ENCODE data around the gene SH2B2.

SH2B2 gene

DNA sequence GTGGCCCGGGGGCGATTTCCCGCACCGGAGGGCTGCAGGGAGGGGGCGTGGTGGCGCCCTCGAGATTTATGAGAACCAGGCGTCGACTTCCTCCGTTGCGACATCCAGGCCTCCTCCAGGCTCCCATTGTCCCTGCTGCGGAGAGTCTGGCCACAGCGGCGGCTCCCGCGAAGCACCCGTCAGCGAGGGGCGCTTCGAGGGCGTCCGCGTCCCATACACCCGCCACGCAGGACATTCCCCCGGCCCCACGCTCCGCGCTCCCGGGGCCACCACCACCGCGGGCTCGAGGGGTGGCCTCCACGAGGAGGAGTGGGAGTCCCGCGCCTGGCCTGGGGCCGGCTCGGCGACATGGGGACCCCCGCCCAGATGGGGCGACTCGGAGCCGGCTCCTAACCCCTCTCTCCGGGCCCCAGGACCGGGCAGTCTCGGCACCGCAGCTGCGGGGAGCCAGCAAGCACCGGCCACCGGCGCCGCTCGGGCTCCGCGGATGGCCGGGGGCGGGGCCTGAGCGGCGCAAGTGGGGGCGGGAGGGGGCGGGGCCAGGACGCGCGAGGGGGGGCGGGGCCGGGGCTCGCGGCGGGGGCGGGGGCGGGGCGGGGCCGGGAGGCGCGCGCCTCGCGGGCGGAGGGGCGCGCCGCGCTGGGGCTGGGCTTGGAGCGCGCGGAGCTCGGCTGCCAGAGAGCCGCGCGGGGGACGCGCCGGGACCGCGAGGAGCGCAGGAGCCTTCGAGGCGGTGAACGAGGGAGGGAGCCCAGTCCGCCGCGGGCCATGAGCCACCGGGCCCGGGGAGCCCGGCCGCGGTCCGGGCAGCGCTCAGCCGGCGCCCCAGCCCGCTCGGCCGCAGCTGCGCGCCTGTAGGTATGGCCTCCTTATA lies at the start of gene SH2B2:
Gene SH2B2 (plus strand): TSS at position 632 of the 874 bp plus-strand sequence. CDS start 13,683 bp downstream, outside the sequence.
- DNase-seq = no peak

- DNase-seq = no peak
These were observed 47.4 kb upstream of the SH2B2 start for GRCh38 chr7:102239206-102239820.

DNA sequence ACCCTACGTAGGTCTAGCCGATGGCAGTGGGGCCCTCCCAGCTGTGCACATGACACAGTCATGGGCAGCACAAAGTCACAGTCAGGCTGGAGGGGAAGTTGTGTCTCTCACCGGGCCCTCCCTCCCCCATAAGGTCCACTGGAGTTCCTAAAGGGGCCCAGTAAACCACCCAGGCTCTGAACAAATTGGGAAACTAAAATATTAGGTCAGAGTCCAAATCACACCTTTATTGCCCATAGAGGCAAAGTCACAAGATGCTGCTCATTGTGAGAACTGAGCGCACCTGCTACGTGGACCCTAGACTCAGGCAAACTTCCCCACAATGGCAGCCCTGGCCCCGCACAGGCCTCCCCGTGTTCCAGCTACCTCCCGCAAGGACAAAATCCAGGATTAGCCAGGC lies 45.2 kb upstream of the SH2B2 start:
- no peak for DNase-seq

DNA sequence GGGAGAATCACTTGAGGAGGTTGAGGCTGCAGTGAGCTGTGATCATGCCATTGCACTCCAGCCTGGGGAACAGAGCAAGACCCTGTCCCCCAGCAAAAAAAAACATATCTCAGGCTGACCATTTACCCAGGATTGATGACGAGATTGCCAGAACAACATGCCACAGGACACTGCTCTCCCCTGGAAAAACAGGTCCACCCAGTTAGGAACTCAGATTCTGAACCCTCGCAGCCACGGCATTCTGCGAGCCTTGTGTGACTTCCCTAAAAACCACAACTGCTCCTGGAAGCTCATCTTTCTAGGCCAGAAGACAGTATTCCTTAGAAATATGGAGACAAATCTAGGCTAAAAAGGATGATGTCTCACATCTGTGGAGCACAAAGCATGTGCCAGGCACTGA lies 42.1 kb upstream of the SH2B2 start:
- DNase-seq = no peak

GRCh38 chr7:102248081-102248455 lies 38.6 kb upstream of the SH2B2 start:
- no peak for DNase-seq

DNA sequence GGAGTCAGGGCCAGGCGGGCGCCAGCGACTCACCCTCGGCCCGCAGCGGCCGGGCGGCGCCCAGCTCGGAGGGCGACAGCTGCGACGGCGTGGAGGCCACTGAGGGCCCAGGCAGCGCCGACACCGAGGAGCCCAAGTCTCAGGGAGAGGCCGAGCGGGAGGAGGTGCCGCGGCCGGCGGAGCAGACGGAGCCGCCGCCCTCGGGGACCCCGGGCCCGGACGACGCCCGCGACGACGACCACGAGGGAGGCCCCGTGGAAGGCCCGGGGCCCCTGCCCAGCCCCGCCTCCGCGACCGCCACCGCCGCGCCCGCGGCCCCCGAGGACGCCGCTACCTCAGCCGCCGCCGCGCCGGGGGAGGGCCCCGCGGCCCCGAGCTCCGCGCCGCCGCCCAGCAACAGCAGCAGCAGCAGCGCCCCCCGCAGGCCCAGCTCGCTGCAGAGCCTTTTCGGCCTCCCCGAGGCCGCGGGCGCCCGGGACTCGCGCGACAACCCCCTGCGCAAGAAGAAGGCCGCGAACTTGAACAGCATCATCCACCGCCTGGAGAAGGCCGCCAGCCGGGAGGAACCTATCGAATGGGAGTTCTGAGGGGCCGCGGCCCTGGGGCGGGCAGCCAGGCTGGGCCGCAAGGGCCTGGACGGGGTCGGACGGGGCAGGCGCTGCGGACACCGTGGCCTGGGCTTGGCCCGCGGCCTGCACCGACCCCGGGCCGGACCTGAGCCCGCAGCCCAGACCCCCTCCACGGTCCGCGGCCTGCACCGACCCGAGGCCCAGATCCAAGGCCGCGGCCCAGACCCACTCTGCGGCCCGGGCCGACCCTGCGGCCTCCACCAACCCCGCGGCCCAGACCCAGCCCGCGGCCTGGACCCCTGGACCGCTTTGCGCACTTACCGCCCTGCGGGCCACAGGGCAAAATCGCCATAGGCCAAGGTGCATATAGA lies 37.9 kb upstream of the SH2B2 start:
- no peak for DNase-seq

- DNase-seq = no peak
These were observed 34.9 kb upstream of the SH2B2 start for GRCh38 chr7:102251531-102252365.

DNA sequence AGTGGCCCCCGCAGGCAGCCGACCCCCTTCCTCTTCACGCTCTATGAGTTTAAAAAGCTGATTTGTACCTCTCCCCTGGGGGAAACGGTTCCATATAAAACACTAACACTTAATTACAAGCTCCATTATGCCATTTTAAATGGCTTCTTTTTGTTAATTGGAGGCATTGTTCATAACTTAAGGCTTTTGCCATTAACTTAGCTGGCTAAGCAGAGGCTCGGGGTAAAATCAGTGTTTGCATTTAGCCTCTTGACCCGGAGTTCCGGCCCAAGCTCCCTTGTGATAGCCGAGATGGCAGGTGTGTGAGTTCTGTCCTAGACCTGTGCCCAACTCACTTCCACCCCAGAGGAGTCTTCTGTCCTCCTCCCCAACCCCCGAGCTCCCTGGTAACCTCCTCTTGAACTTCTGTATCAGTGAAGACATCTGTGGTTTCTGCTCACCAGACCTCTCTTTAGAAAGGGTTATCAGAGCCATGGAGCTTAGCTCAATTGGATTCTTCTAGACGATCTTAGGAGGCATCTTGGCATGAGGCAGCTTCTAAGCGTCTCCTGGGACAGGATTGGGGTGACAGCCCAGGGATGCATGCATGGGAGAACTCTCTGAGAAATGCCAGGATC lies 34.2 kb upstream of the SH2B2 start:
- no peak for DNase-seq

DNA sequence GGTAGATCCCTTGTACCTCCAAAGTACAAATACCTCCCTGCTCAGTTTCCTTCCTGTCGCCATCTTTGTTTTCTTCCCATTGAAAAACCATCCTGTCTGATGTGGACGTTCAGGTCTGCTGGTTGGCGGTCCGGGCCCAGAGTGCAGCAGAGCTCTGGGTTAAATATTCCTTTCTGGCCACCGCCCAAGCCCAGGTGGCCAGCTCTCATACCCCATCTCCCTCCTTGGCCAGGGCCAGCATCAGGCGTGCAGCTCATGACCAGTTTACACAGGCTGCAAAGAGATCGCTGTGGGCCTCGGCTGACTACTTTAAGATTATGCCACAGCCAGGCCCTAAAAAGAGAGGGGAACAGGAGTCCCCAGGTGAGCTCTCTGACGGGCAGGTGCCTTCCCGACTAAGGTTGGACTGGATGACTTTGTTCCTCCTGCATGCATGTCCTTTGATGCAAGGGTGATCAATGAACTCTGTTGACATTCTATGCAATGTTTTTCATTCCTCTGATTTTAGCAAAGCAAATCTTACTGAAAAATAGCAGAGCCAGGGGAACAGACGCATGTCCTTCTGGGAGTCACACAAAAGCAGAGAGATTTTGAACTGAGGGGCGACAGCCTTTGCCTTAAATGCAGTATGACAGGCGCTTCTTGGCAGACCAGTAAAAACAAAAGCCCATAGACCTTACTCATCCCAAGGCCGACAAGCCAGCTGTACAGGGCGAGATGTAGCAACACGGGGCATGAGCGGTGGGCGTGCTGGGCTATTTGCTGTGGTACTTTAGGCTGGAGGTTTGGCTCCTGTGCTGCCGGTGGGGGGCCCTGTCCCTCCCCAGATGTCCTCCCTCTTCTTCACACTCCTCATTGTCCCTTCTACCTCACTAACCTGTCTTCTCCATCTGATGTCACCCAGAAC lies 33.3 kb upstream of the SH2B2 start:
- no peak for DNase-seq

DNA sequence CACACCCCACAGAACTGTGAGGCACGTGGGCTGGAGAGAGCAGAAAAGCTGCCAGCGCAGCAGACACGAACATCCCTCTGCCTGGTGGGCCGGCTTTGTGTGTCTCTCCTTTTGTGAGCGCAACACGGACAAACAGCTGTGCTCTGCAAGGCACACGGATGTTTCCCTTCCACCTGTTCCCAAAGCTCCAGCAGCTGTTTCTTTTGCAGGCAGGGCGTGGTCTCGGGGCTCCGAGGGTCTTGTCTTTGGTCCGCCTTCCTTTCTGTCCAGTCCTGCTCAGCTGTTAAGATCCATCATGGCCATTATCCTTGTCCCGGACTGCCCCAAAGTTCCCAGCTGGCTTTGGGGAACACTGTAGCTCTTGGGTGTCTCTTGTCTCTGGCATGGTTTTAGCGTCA lies 32.7 kb upstream of the SH2B2 start:
- no peak for DNase-seq

DNA sequence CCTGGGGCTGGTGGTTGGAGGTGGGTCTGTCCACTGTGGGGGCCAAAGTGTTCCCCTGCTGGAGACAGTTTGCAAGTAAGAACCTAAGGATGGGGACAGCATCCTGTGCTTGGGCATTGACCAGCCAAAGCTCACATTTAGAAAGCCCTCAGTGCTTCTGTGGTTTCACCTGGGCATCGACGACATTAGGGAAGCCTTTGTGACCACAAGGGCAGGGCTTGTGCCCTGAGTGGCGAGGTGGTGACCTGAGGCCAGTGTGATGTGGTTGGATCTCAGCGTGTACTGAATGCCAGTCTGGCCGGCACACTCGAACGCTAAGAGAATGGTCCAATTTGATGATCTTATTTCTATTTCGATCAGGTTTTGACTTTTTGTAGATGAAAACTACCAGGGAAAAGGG lies 32.1 kb upstream of the SH2B2 start:
- no peak for DNase-seq

DNA sequence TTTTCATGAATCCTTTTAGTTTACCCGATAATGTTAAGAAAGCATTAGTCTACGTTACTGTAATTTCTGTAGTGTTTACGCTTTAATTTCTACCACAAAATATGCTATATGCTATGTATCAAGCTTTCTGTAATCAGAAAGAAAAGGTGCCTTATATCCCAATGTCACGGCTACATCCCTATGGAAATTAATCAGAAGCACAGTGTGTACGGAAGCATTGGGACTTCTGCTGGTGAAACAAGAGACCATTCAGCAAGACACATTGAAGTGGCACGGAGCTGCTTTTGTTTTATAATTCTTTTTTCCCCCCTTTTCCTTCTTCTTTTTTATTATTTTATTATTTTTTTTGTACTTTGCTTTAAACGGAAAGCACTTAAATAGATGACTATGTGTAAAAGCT lies 31.2 kb upstream of the SH2B2 start:
- no peak for DNase-seq

- DNase-seq = no peak
These were observed 30.8 kb upstream of the SH2B2 start for GRCh38 chr7:102255916-102256315.

- DNase-seq = no peak
These were observed 28.5 kb upstream of the SH2B2 start for GRCh38 chr7:102258073-102258748.

- DNase-seq = no peak
These were observed 27.9 kb upstream of the SH2B2 start for GRCh38 chr7:102258749-102259107.

GRCh38 chr7:102260856-102261255 lies 25.8 kb upstream of the SH2B2 start:
- no peak for DNase-seq

- DNase-seq = no peak
These were observed 25.2 kb upstream of the SH2B2 start for GRCh38 chr7:102261451-102261850.

DNA sequence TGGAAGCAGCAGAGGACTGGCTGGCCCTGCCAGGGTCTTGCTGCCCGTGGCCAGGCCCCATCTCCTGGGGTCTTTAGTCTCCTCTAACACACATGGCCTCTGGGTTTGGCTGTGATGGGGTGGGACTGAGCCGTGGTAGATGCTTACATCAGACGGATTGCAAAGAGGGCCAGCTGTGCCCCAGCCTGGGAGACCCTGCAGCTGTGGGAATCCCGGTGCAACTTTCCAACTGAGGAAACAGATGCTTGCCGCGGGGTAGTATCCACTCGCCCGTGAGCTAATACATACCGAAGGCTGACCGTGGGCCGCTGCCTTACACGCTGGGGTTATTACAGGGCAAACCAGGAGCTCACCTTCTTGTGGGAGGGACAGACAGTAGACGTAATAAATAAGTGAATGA lies 24.1 kb upstream of the SH2B2 start:
- DNase-seq = no peak

DNA sequence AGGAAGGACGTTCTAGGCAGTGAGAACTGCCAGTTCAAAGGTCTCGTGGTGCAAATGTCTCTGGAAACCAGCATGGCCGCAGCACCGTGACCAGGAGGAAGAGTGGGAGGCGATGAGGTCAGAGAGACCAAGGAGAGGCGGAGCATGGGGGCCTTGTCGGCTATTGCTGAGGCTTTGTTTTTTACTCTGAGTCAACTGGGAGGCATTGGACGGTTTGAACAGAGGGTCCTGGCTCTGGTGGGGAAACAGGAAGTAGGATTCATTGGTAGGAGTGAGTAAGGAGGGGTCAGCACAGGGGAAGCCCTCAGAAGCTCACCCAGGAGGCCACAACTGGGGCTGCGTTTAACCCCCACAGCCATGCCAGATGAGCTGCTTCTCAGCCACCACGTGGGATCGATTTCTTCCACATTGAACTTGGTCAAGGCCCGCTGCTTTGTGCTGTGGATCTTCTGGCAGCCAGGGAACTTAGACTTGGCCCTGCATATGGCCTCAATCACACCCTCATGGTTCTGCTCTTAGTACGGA lies 22.2 kb upstream of the SH2B2 start:
- no peak for DNase-seq

DNA sequence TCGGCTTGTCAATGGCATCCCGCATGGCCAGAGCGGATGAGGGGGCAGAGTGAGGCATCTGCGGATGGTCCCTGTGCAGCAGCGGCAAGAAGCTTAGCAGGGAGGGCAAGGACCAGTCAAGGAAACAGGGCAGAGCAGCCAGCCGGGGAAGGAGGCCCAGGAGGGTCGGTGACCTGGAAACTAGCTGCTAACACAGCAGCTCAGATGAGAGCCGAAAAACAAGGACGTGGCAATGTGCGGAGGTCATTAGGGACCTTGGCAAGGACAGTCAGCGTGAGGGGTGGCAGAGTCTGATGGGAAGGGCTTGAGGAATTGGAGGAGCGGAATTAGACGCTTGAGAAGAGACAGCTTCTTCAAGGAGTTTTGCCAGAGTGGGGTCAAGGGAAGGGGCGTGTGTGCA lies 20.1 kb upstream of the SH2B2 start:
- no peak for DNase-seq
